Activated naive CD4-positive, alpha-beta T cell treated with Interleukin-2 at 50 U/mL for 16 hours (primary cell): ENCODE measurements around the gene COQ9.

Experiments used
- DNase-seq: peaks from one replicate; pipeline ENCODE4 v3.0.0-alpha.2; 2020

The COQ9 gene

GRCh38 chr16:57473906-57474305 is 26.6 kb downstream of the COQ9 start:
- DNase-seq, result no peak

GRCh38 chr16:57474671-57475661 is 27.7 kb downstream of the COQ9 start:
- no peak for DNase-seq

GRCh38 chr16:57475711-57476339 is 28.5 kb downstream of the COQ9 start:
- DNase-seq, result peak; percentile 69

- no peak for DNase-seq
These were observed 29.5 kb downstream of the COQ9 start for GRCh38 chr16:57476546-57477410.

GRCh38 chr16:57477531-57478202 is 30.4 kb downstream of the COQ9 start:
- no peak for DNase-seq

GRCh38 chr16:57478396-57479204 is 31.3 kb downstream of the COQ9 start:
- DNase-seq, result no peak

- no peak for DNase-seq
These were observed 32.1 kb downstream of the COQ9 start for GRCh38 chr16:57479205-57479975.

- no peak for DNase-seq
These were observed 32.9 kb downstream of the COQ9 start for GRCh38 chr16:57479976-57480753.

- DNase-seq, result no peak
These were observed 33.5 kb downstream of the COQ9 start for GRCh38 chr16:57480754-57481230.

GRCh38 chr16:57481421-57481820 is 34.1 kb downstream of the COQ9 start:
- no peak for DNase-seq

GRCh38 chr16:57482845-57483545 is 35.7 kb downstream of the COQ9 start:
- no peak for DNase-seq

- no peak for DNase-seq
These were observed 36.6 kb downstream of the COQ9 start for GRCh38 chr16:57483725-57484514.

GRCh38 chr16:57484515-57485005 is 37.3 kb downstream of the COQ9 start:
- no peak for DNase-seq

GRCh38 chr16:57485091-57485915 is 38.0 kb downstream of the COQ9 start:
- DNase-seq, result no peak

GRCh38 chr16:57485916-57486857 is 38.9 kb downstream of the COQ9 start, which contains the start of gene DOK4:
Gene DOK4 (minus strand): TSS chr16:57486493. CDS start chr16:57479507, 6,986 bp downstream.
- peak; percentile 84 for DNase-seq
